Measurements from ENCODE around the gene LHFPL3. TPM values are rescaled to one million over a fixed set of nuclear protein-coding genes. Genes with fewer than 3 reads are reported as not detected.
A peak's percentile ranks its signal among the peaks of the same experiment; 100 is the strongest.
"Not testable (repeated sequence)": the region's sequence is repeated elsewhere in the genome, so short reads cannot be mapped to it uniquely, and the experiment has no call there.

LHFPL3 gene
- total and polyA plus RNA-seq, 7 donors, result 0.17 to 0.55 (median 0.36) TPM; not detected in 4

- intact Hi-C loops (cut with DNase I), result no loop called here
- H3K27ac ChIP-seq, result no peak overlapping the region
- no peaks in the 10 kb centered on the region for H3K36me3 ChIP-seq
- no peak for DNase-seq
- H3K27me3 ChIP-seq, result no peaks in the 10 kb centered on the region
- 18 to 54% methylated on average over 6 of the region's 6 CpGs for WGBS, 2 donors
- no peak for TF ChIP-seq EP300 (IDR thresholded peaks at IDR 0.05)
- no peaks in the 10 kb centered on the region for H3K4me1 ChIP-seq
- H3K4me3 ChIP-seq, result no peak overlapping the region
- no peaks in the 10 kb centered on the region for H3K9me3 ChIP-seq
Observed at GRCh38 chr7:104933521-104933988, 605.2 kb downstream of the LHFPL3 start.

- no peaks in the 10 kb centered on the region for H3K27me3 ChIP-seq
- H3K9me3 ChIP-seq, result no peaks in the 10 kb centered on the region
- no peaks in the 10 kb centered on the region for H3K36me3 ChIP-seq
- no peak for TF ChIP-seq CTCF (IDR thresholded peaks at IDR 0.05)
- TF ChIP-seq EP300 (IDR thresholded peaks at IDR 0.05), result no peak
- TF ChIP-seq POLR2A (IDR thresholded peaks at IDR 0.05), result no peak
- TF ChIP-seq POLR2AphosphoS5 (IDR thresholded peaks at IDR 0.05), result no peak
- no peak overlapping the region for H3K4me3 ChIP-seq
- H3K4me1 ChIP-seq, result no peaks in the 10 kb centered on the region
- no peak for DNase-seq
- intact Hi-C loops (cut with DNase I), result no loop called here
- WGBS, 2 donors, result 18 to 62% methylated on average over 7 of the region's 7 CpGs
- no peak overlapping the region for H3K27ac ChIP-seq
Observed at GRCh38 chr7:104934665-104935064, 606.3 kb downstream of the LHFPL3 start.

DNA sequence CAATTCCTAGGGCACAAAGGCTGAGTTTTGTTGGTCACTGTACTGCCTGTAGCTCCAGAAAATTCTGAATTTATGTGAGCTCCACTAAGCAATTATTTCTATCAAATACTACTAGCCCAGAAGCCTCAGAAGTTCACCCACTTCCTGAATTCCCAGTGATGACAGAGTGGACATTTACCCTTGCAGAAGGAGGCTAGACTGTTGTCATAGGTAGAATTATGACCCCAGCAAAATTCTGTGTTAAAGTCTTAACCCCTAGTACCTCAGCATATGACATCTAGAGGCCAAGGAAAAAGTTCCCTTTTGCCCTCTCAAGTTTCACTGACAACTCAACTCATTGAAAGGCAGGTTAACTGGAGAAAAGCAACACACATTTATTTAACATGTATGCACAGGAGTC is 606.9 kb downstream of the LHFPL3 start:
- Histone ChIP-seq H3K27ac (no peak overlapping the region), H3K9me3 (no peaks in the 10 kb centered on the region), H3K36me3 (no peaks in the 10 kb centered on the region), H3K4me3 (no peak overlapping the region), H3K4me1 (no peaks in the 10 kb centered on the region), H3K27me3 (no peaks in the 10 kb centered on the region)
- DNase-seq, result no peak
- TF ChIP-seq POLR2AphosphoS5 (IDR thresholded peaks at IDR 0.05) (no peak), EP300 (IDR thresholded peaks at IDR 0.05) (no peak), POLR2A (IDR thresholded peaks at IDR 0.05) (no peak), CTCF (IDR thresholded peaks at IDR 0.05) (no peak)
- intact Hi-C loops (cut with DNase I), result no loop called here

DNA sequence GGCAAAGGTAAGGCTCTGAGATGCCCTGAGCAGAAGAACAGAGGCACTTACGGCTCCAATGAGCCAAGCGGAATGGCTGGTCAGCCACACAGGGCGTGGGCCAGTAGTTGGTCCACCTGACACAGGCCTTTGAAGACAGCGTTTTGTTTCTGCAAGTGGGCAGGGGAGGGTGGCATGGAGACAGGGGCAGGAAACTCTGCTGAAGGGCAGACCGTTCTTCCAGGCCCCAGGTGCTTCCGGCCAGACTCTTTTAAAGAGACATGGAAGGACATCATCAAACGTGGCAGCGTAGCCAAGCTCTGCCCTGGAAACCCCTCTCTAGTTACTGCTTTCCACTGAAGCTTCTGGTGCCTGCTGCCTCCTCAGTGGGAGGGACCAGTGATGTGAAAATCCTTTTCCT is 608.1 kb downstream of the LHFPL3 start:
- Histone ChIP-seq H3K9me3 (no peaks in the 10 kb centered on the region), H3K4me3 (no peak overlapping the region), H3K27ac (peak overlapping the region in 1 of 4 donors; percentile 14), H3K4me1 (no peaks in the 10 kb centered on the region), H3K36me3 (no peaks in the 10 kb centered on the region), H3K27me3 (no peaks in the 10 kb centered on the region)
- intact Hi-C loops (cut with DNase I), result no loop called here
- WGBS, 2 donors, result 85 to 91% methylated on average over 8 of the region's 8 CpGs
- TF ChIP-seq POLR2AphosphoS5 (IDR thresholded peaks at IDR 0.05) (no peak), POLR2A (IDR thresholded peaks at IDR 0.05) (no peak), CTCF (IDR thresholded peaks at IDR 0.05) (no peak)
- no peak for DNase-seq

GRCh38 chr7:104937489-104937888 is 609.1 kb downstream of the LHFPL3 start:
- H3K36me3 ChIP-seq; H3K27me3 ChIP-seq; H3K4me1 ChIP-seq; H3K27ac ChIP-seq; intact Hi-C loops (cut with DNase I); H3K4me3 ChIP-seq; DNase-seq; H3K9me3 ChIP-seq: not testable (repeated sequence)
- WGBS, 2 donors, result 95 to 98% methylated on average over 6 of the region's 6 CpGs

GRCh38 chr7:104938741-104939390 is 610.5 kb downstream of the LHFPL3 start:
- no peaks in the 10 kb centered on the region for H3K36me3 ChIP-seq
- no peak for DNase-seq
- no peak overlapping the region for H3K27ac ChIP-seq
- no peak overlapping the region for H3K4me3 ChIP-seq
- WGBS, 2 donors, result 90 to 93% methylated on average over 1 of the region's 1 CpG
- H3K4me1 ChIP-seq, result peaks cover 0 to 5% (median 0%) of the 10 kb centered on the region in 4 donors
- intact Hi-C loops (cut with DNase I), result no loop called here
- no peak for TF ChIP-seq EP300 (IDR thresholded peaks at IDR 0.05)
- TF ChIP-seq POLR2A (IDR thresholded peaks at IDR 0.05), result no peak
- no peak for TF ChIP-seq CTCF (IDR thresholded peaks at IDR 0.05)
- no peak for TF ChIP-seq POLR2AphosphoS5 (IDR thresholded peaks at IDR 0.05)
- no peaks in the 10 kb centered on the region for H3K9me3 ChIP-seq
- no peaks in the 10 kb centered on the region for H3K27me3 ChIP-seq
